GM19438 (cell line): ENCODE measurements around the gene EEF1AKMT3.
"Not testable (repeated sequence)": the region's sequence is repeated elsewhere in the genome, so short reads cannot be mapped to it uniquely, and the experiment has no call there.

Experiments used
- ATAC-seq: cut with Tn5 transposase; IDR thresholded peaks from one replicate; pipeline ENCODE4 v1.9.1; 2021; ENCODE audit warnings: low read depth; ENCODE audit not compliant: unreplicated experiment

Gene EEF1AKMT3

GRCh38 chr12:57763881-57764661 is 8.3 kb upstream of the EEF1AKMT3 start:
- ATAC-seq, result no peak

GRCh38 chr12:57764662-57765002 is 7.8 kb upstream of the EEF1AKMT3 start:
- ATAC-seq, result no peak

GRCh38 chr12:57765003-57765697 is 7.3 kb upstream of the EEF1AKMT3 start:
- peak; percentile 62 for ATAC-seq

- ATAC-seq, result peak; percentile 7
Measured at GRCh38 chr12:57765698-57766463, 6.5 kb upstream of the EEF1AKMT3 start.

GRCh38 chr12:57766464-57767304 is 5.7 kb upstream of the EEF1AKMT3 start, which contains the start of gene CYP27B1:
TSS of gene CYP27B1 (minus strand) at chr12:57767078. CDS start at chr12:57767041, 37 bp downstream.
- no peak for ATAC-seq

- no peak for ATAC-seq
Measured at GRCh38 chr12:57767305-57767698, 5.1 kb upstream of the EEF1AKMT3 start.

- ATAC-seq, result no peak
Measured at GRCh38 chr12:57767876-57768275, 4.5 kb upstream of the EEF1AKMT3 start.

- ATAC-seq, result no peak
Measured at GRCh38 chr12:57769594-57769993, 2.8 kb upstream of the EEF1AKMT3 start.

- ATAC-seq, result no peak
Measured at GRCh38 chr12:57770734-57771133, 1.7 kb upstream of the EEF1AKMT3 start.

GRCh38 chr12:57771236-57771872 is 1.1 kb upstream of the EEF1AKMT3 start:
- peak; percentile 70 for ATAC-seq

- peak; percentile 84 for ATAC-seq
Measured at GRCh38 chr12:57771873-57772428, 463 bp upstream of the EEF1AKMT3 start, which contains the start of gene METTL1. TSS of gene METTL1 (minus strand) at chr12:57772105. CDS start at chr12:57772083, 22 bp downstream.

- not testable (repeated sequence) for ATAC-seq
Measured at GRCh38 chr12:57774634-57775033, 2.2 kb downstream of the EEF1AKMT3 start.

GRCh38 chr12:57775044-57775443 is 2.6 kb downstream of the EEF1AKMT3 start:
- no peak for ATAC-seq

- ATAC-seq, result no peak
Measured at GRCh38 chr12:57775563-57776246, 3.3 kb downstream of the EEF1AKMT3 start.

- no peak for ATAC-seq
Measured at GRCh38 chr12:57776247-57776587, 3.8 kb downstream of the EEF1AKMT3 start.

- no peak for ATAC-seq
Measured at GRCh38 chr12:57777367-57777766, 5.0 kb downstream of the EEF1AKMT3 start.

- no peak for ATAC-seq
Measured at GRCh38 chr12:57777911-57778310, 5.5 kb downstream of the EEF1AKMT3 start.

- ATAC-seq, result no peak
Measured at GRCh38 chr12:57779736-57780135, 7.3 kb downstream of the EEF1AKMT3 start.
